SK-N-SH (cell line): ENCODE measurements around the gene ABHD12. TPM values are rescaled to one million over a fixed set of nuclear protein-coding genes. Genes with fewer than 3 reads are reported as not detected.

ENCODE experiments used
- CTCF ChIA-PET: fragments of 300-600, 350-600 bp; formaldehyde crosslinking; extraction: SDS; loops from one replicate; lab custom pipeline; 2021; lab: Yijun Ruan, JAX
- POLR2A ChIA-PET: fragments of 350-600 bp; sonication (Branson Sonifier 250); formaldehyde crosslinking; extraction: SDS; loops from one replicate; lab custom pipeline; 2020; ENCODE audit warnings: antibody characterized with exemption, inconsistent platforms; lab: Yijun Ruan, JAX
- DNase-seq: peaks from one replicate; pipeline ENCODE4 v3.0.0; 2012
- H2AFZ ChIP-seq: fragments of 200-600 bp; sonication (generic); 2 replicates; pipeline ENCODE4 v1.8.1; 2016; ENCODE audit warnings: antibody characterized with exemption, mild to moderate bottlenecking, low read depth
- H3F3A ChIP-seq: fragments of 200-600 bp; sonication (generic); replicated peaks from 2 replicates; pipeline ENCODE3; 2016; ENCODE audit warnings: antibody characterized with exemption, mild to moderate bottlenecking; ENCODE audit not compliant: insufficient read depth
- H3K27ac ChIP-seq, 2 experiments: fragments of 200-500 bp in 1 of 2; fragments of 200-600 bp in 1 of 2; sonication (Bioruptor generic) in 1 of 2; sonication (generic), shearing (Covaris generic) in 1 of 2; 2 replicates each; pipeline versions ENCODE4 v1.5.1 to v1.6.1; 2014 to 2016; ENCODE audit warnings: low read depth in 2 of 2, inconsistent platforms in 1 of 2, low read length in 1 of 2, mild to moderate bottlenecking in 1 of 2, mixed read lengths in 1 of 2
- H3K27me3 ChIP-seq: fragments of 200-600 bp; sonication (generic), shearing (Covaris generic); 2 replicates; pipeline ENCODE4 v1.6.1; 2016; ENCODE audit warnings: mixed run types; ENCODE audit not compliant: insufficient read depth
- H3K36me3 ChIP-seq, 2 experiments: fragments of 200-500 bp in 1 of 2; fragments of 200-600 bp in 1 of 2; sonication (Bioruptor generic) in 1 of 2; sonication (generic) in 1 of 2; replicated peaks in 1 of 2; 2 replicates each; pipeline versions ENCODE3 to v1.5.1; 2014 to 2016; ENCODE audit warnings: low read length in 1 of 2, mild to moderate bottlenecking in 1 of 2; ENCODE audit not compliant: insufficient read depth in 2 of 2, control insufficient read depth in 1 of 2
- H3K4me1 ChIP-seq, 2 experiments: fragments of 200-500 bp in 1 of 2; fragments of 200-600 bp in 1 of 2; sonication (Bioruptor generic) in 1 of 2; sonication (generic), shearing (Covaris generic) in 1 of 2; 2 replicates each; pipeline versions ENCODE4 v1.5.1 to v1.6.1; 2014 to 2016; ENCODE audit warnings: low read depth in 1 of 2, low read length in 1 of 2, mixed run types in 1 of 2; ENCODE audit not compliant: insufficient read depth in 2 of 2, control insufficient read depth in 1 of 2
- H3K4me2 ChIP-seq: fragments of 200-600 bp; sonication (generic), shearing (Covaris generic); 2 replicates; pipeline ENCODE4 v1.6.1; 2017; ENCODE audit warnings: mixed run types
- H3K4me3 ChIP-seq, 2 experiments: fragments of 200-500 bp in 1 of 2; fragments of 200-600 bp in 1 of 2; sonication (Bioruptor generic) in 1 of 2; sonication (generic), shearing (Covaris generic) in 1 of 2; 2 replicates each; pipeline versions ENCODE4 v1.5.1 to v1.8.1; 2014 to 2016; ENCODE audit warnings: low read depth in 2 of 2, inconsistent platforms in 1 of 2, low read length in 1 of 2, mild to moderate bottlenecking in 1 of 2, mixed read lengths in 1 of 2, moderate library complexity in 1 of 2
- H3K79me2 ChIP-seq: fragments of 200-600 bp; sonication (generic); 2 replicates; pipeline ENCODE4 v1.8.1; 2017; ENCODE audit warnings: mild to moderate bottlenecking; ENCODE audit not compliant: insufficient read depth
- H3K9ac ChIP-seq: fragments of 200-600 bp; sonication (generic); 2 replicates; pipeline ENCODE4 v1.6.1; 2017; ENCODE audit warnings: mixed run types
- H3K9me2 ChIP-seq: fragments of 200-600 bp; sonication (generic); 2 replicates; pipeline ENCODE4 v1.6.1; 2017; ENCODE audit warnings: mixed run types
- H3K9me3 ChIP-seq: fragments of 200-600 bp; sonication (generic); 2 replicates; pipeline ENCODE4 v1.6.1; 2017; ENCODE audit warnings: mixed run types, mild to moderate bottlenecking, moderate library complexity
- H4K20me1 ChIP-seq: fragments of 200-600 bp; sonication (generic); 2 replicates; pipeline ENCODE4 v1.6.1; 2017; ENCODE audit warnings: mild to moderate bottlenecking, mixed run types; ENCODE audit not compliant: insufficient read depth
- CHD2 ChIP-seq: fragments of 150-350 bp; IDR thresholded peaks from 2 replicates; pipeline ENCODE4 v1.6.1; 2018; ENCODE audit warnings: low read length; ENCODE audit not compliant: partially characterized antibody
- ELF1 ChIP-seq: IDR thresholded peaks from 2 replicates; pipeline ENCODE4 v1.4.0; 2012
- EP300 ChIP-seq, 2 experiments: IDR thresholded peaks; 2 replicates each; pipeline versions ENCODE4 v1.4.0 to v1.6.1; 2012; ENCODE audit warnings: borderline replicate concordance in 1 of 2, low read depth in 1 of 2, low read length in 1 of 2
- EZH2phosphoT487 ChIP-seq: fragments of 200-600 bp; sonication (generic); IDR thresholded peaks from 2 replicates; pipeline ENCODE4 v1.6.1; 2017; ENCODE audit warnings: low read depth, mixed run types, mild to moderate bottlenecking, antibody characterized with exemption, moderate library complexity, borderline replicate concordance
- FOXJ3 ChIP-seq: sonication (generic); formaldehyde crosslinking; IDR thresholded peaks from 2 replicates; pipeline ENCODE4 v1.5.1; 2020; ENCODE audit warnings: mild to moderate bottlenecking, missing genetic modification reagents
- GATA2 ChIP-seq: sonication (generic); formaldehyde crosslinking; IDR thresholded peaks from 2 replicates; pipeline ENCODE4 v1.5.0; 2020; ENCODE audit warnings: mild to moderate bottlenecking, missing genetic modification reagents
- JUND ChIP-seq: IDR thresholded peaks from 2 replicates; pipeline ENCODE4 v1.4.0; 2012
- MEF2A ChIP-seq: IDR thresholded peaks from 2 replicates; pipeline ENCODE4 v1.4.0; 2012; ENCODE audit warnings: low read depth, borderline replicate concordance
- MXI1 ChIP-seq: IDR thresholded peaks from 2 replicates; pipeline ENCODE4 v1.6.1; 2012; ENCODE audit warnings: mild to moderate bottlenecking, low read depth, low read length, improper control_type of control experiment
- NFIC ChIP-seq: IDR thresholded peaks from 2 replicates; pipeline ENCODE4 v1.4.0; 2012; ENCODE audit warnings: borderline replicate concordance
- NRF1 ChIP-seq: IDR thresholded peaks from 2 replicates; pipeline ENCODE4 v1.6.1; 2012; ENCODE audit warnings: low read depth, mild to moderate bottlenecking, low read length
- POLR2AphosphoS5 ChIP-seq: IDR thresholded peaks from 2 replicates; pipeline ENCODE4 v1.6.1; 2012; ENCODE audit warnings: low read depth, low read length
- RAD21 ChIP-seq: IDR thresholded peaks from 2 replicates; pipeline ENCODE4 v1.6.1; 2012; ENCODE audit warnings: mild to moderate bottlenecking, low read length
- RCOR1 ChIP-seq: fragments of 150-350 bp; IDR thresholded peaks from 2 replicates; pipeline ENCODE4 v1.6.1; 2017; ENCODE audit warnings: antibody characterized with exemption, low read length
- RXRA ChIP-seq: IDR thresholded peaks from 2 replicates; pipeline ENCODE4 v1.4.0; 2012; ENCODE audit warnings: low read depth, mild to moderate bottlenecking, borderline replicate concordance
- SMC3 ChIP-seq: IDR thresholded peaks from 2 replicates; pipeline ENCODE4 v1.6.1; 2012; ENCODE audit warnings: low read depth, low read length, improper control_type of control experiment
- TAF1 ChIP-seq: IDR thresholded peaks from 2 replicates; pipeline ENCODE4 v1.6.1; 2012; ENCODE audit warnings: low read depth, mild to moderate bottlenecking, low read length, moderate library complexity, borderline replicate concordance
- TEAD4 ChIP-seq: IDR thresholded peaks from 2 replicates; pipeline ENCODE4 v1.4.0; 2012; ENCODE audit warnings: mild to moderate bottlenecking, borderline replicate concordance; ENCODE audit not compliant: insufficient read depth
- WGBS: methylation state at CpG from one replicate; pipeline ENCODE4 v1.1.6; 2017; ENCODE audit warnings: low lambda C conversion rate; 5-methylcytosine and 5-hydroxymethylcytosine counted together
- polyA plus RNA-seq, 3 experiments: library from polyadenylated mRNA; depleted of rRNA; stranded (reverse); fragments of >200 nt; gene quantifications; 2 replicates each; pipeline ENCODE4 v1.2.3, GENCODE V29; 2012
- TF ChIP-seq, protein P1 (sequence below): IDR thresholded peaks from 2 replicates; pipeline ENCODE4; 2012
- TF ChIP-seq, protein P2 (sequence below): fragments of 150-350 bp; IDR thresholded peaks from 2 replicates; pipeline ENCODE4 v1.6.1; 2016; ENCODE audit warnings: mild to moderate bottlenecking, low read depth, low read length
- TF ChIP-seq, protein P3 (sequence below): IDR thresholded peaks from 2 replicates; pipeline ENCODE4 v1.4.0; 2012; ENCODE audit warnings: low read depth

Gene ABHD12
- polyA plus RNA-seq, 1 of the 3 experiments (the other 2 are of a cell fraction), result 33.5 TPM

DNA sequence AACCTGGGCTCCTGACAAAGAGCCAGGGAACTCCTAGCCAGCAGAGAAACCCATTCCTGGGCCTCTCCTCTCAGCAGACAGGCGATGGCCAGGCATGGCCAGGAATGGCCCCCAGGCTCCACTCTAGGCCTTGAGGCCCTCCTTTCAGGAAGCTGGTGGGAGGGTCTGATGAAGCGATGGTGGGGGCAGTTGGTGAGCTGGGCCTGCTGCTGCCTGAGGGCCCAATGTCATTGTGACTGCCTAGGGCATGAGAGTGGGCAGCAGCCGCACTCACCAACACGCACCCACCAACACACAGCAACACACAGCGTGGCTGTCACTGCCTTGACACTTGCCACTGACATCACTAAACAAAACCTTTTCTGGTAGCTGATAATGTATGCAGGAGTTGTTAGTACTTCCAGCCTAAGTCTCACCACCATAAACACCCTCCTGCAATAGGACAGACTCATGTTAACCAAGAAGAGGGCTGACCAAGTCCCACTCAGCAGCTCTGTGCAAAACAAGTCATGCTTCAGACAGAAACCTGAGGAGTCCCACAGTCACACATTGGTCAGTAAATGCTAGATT, 69.3 kb downstream of the ABHD12 start:
- CTCF ChIA-PET, result interaction anchor here (1.4 to 2.3 kb wide), 2 partner anchors 23 to 26 kb away, joined by 4 to 7 read pairs; no protein-coding TSS in a partner anchor

DNA sequence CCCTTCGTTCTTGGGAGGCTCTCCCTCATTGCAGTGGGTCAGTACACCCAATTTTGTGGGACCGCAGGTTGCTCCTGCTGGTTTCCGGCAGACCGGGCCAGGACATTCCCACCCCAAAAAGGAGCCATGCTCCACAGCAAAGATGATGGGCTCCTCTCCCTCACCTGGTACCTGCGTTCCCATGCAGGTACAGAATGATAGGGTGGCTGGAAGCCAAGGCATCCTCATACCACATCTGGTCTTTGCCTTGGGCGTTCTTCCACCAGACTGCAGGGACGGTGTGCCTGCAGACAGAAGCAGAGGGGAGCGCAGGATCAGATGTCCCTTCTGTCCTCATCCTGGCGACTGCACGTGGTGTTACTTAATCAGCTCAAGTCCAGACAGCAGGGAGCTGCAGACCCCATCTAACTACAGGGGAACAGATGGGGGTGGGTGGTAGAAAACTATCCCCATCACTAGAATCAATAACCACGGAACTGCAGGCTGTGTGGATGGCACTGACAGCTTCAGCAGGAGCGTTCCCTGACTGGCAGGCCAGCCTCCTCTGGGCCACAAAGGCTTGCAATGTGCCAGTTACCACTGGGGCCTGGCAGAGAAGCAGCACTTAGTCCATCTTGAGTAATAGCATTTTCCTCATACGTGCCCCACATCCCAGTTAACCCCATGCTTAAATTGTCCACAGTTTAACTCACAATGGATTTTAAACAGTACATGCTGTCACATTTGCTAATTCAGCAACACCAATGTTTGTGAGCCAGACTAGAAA, 70.4 kb downstream of the ABHD12 start:
- Histone ChIP-seq H3K27me3 (no peaks in the 10 kb centered on the region), H2AFZ (no peak overlapping the region), H3K27ac (peak overlapping the region in 1 of 2 experiments; percentile 51; a peak in 2 of 4 replicates), H3K4me2 (no peak overlapping the region), H3K79me2 (no peaks in the 10 kb centered on the region; the same call in 1 of the 2 replicates), H4K20me1 (no peaks in the 10 kb centered on the region), H3F3A (no peaks in the 10 kb centered on the region), H3K4me1 (peaks cover 6 to 26% of the 10 kb centered on the region in 2 experiments; a peak in 2 of 4 replicates)
- 79% methylated on average over 12 of the region's 13 CpGs for WGBS
- DNase-seq, result peak; percentile 70
- ChIA-PET CTCF (interaction anchor here (0.6 to 2.3 kb wide), 6 partner anchors 16 to 79 kb away, joined by 3 to 7 read pairs (median 4); no protein-coding TSS in a partner anchor), POLR2A (no interaction called here)
- TF ChIP-seq TAF1 (no peak), MXI1 (peak; percentile 61; the same call in 1 of the 2 replicates), FOXJ3 (0 out of 2 replicates have a peak, but pooled peaks have one; percentile 34), ELF1 (no peak), EP300 (IDR thresholded peaks at IDR 0.05; ENCODE audit: borderline replicate concordance in 1 of 2, low read depth in 1 of 2, low read length in 1 of 2) (peak in 1 of 2 experiments; percentile 47; a peak in 1 of 4 replicates), JUND (no peak), MEF2A (no peak), TEAD4 (no peak), RAD21 (no peak), SMC3 (no peak), RCOR1 (no peak), GATA2 (CRISPR knock-in tag) (0 out of 2 replicates have a peak, but pooled peaks have one; percentile 9)
- TF ChIP-seq, protein P1, sequence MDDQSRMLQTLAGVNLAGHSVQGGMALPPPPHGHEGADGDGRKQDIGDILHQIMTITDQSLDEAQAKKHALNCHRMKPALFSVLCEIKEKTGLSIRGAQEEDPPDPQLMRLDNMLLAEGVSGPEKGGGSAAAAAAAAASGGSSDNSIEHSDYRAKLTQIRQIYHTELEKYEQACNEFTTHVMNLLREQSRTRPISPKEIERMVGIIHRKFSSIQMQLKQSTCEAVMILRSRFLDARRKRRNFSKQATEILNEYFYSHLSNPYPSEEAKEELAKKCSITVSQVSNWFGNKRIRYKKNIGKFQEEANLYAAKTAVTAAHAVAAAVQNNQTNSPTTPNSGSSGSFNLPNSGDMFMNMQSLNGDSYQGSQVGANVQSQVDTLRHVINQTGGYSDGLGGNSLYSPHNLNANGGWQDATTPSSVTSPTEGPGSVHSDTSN, result no peak
- TF ChIP-seq, all 33 proteins: peak for 4
- Histone ChIP-seq H3K9me3 (no peaks in the 10 kb centered on the region), H3K9ac (no peak overlapping the region), H3K4me3 (no peak overlapping the region), H3K36me3 (peaks cover 5 to 10% of the 10 kb centered on the region in 2 experiments), H3K9me2 (no peaks in the 10 kb centered on the region)

More for the DNA sequence above, 69.3 kb downstream of the ABHD12 start:
- Histone ChIP-seq H3K9ac (no peak overlapping the region), H3K27me3 (no peaks in the 10 kb centered on the region), H3K9me2 (no peaks in the 10 kb centered on the region), H4K20me1 (no peaks in the 10 kb centered on the region), H3K4me3 (no peak overlapping the region), H2AFZ (no peak overlapping the region), H3K4me2 (no peak overlapping the region), H3K4me1 (peaks cover 0 to 26% of the 10 kb centered on the region in 2 experiments; a peak in 2 of 4 replicates), H3K27ac (no peak overlapping the region; a peak in 2 of 4 replicates), H3K9me3 (no peaks in the 10 kb centered on the region), H3F3A (no peaks in the 10 kb centered on the region), H3K79me2 (no peaks in the 10 kb centered on the region; the same call in 1 of the 2 replicates), H3K36me3 (peaks cover 5 to 10% of the 10 kb centered on the region in 2 experiments)
- WGBS, result 86% methylated on average over 4 of the region's 5 CpGs
- DNase-seq, result no peak
- POLR2A ChIA-PET, result interaction anchor here (0.7 kb wide), 1 partner anchor 76 kb away, joined by 3 read pairs; no protein-coding TSS in a partner anchor
- TF ChIP-seq POLR2AphosphoS5 (no peak), EZH2phosphoT487 (no peak), NRF1 (no peak), TAF1 (no peak), NFIC (no peak), CHD2 (no peak), RXRA (no peak), SMC3 (no peak), GATA2 (CRISPR knock-in tag) (no peak), ELF1 (no peak), MXI1 (no peak), EP300 (IDR thresholded peaks at IDR 0.05; ENCODE audit: borderline replicate concordance in 1 of 2, low read depth in 1 of 2, low read length in 1 of 2) (no peak)
- TF ChIP-seq, protein P1, result no peak
- TF ChIP-seq, protein P2, sequence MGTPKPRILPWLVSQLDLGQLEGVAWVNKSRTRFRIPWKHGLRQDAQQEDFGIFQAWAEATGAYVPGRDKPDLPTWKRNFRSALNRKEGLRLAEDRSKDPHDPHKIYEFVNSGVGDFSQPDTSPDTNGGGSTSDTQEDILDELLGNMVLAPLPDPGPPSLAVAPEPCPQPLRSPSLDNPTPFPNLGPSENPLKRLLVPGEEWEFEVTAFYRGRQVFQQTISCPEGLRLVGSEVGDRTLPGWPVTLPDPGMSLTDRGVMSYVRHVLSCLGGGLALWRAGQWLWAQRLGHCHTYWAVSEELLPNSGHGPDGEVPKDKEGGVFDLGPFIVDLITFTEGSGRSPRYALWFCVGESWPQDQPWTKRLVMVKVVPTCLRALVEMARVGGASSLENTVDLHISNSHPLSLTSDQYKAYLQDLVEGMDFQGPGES, result no peak
- TF ChIP-seq, protein P3, sequence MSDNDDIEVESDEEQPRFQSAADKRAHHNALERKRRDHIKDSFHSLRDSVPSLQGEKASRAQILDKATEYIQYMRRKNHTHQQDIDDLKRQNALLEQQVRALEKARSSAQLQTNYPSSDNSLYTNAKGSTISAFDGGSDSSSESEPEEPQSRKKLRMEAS, result no peak
